IPS DF 4.7 (cell line): ENCODE data around the gene DPYSL5.

Source experiments
- DNase-seq: peaks from one replicate; pipeline ENCODE4 v3.0.0-alpha.2; 2013; ENCODE audit warnings: low spot score; ENCODE audit errors: extremely low read depth

Gene DPYSL5

DNA sequence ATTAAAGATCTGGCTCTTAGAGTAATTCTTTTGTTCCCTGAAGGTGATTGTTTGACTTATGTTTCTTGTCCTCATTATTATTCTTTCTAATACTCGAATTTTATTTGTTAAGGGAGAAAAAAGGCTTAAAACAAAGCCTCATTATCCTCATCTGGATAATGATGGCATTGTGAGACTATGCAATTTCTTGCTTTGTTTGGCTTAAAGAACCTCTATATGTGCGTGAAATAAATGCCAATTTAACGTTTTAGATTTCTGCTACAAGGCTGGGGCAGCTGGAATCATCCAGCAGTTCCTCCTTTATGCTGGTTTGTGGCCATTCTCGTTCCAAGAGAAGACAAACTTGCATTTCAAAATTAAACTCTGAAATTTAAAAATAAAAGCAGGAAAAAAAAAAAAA lies 4.9 kb upstream of the DPYSL5 start:
- no peak for DNase-seq

DNA sequence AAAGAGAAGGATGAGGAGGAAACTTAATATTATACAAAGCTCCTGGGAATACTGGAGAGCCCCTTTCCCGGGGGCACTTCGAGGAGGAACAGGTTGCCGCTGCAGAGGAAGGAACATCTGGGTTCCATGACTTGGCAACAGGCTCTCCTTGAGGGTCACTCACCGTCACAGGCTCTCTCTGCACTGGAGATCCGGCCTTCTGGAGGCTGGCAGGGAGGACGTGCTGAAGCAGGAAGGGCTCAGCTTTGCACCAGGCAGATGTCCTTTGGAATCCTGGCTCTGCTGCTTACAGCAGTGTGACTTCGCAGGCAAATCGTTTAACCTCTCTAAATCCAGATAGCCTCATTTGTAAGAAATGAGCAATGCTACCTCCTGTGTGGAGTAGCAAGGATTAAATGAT lies 2.9 kb upstream of the DPYSL5 start:
- DNase-seq: no peak

DNA sequence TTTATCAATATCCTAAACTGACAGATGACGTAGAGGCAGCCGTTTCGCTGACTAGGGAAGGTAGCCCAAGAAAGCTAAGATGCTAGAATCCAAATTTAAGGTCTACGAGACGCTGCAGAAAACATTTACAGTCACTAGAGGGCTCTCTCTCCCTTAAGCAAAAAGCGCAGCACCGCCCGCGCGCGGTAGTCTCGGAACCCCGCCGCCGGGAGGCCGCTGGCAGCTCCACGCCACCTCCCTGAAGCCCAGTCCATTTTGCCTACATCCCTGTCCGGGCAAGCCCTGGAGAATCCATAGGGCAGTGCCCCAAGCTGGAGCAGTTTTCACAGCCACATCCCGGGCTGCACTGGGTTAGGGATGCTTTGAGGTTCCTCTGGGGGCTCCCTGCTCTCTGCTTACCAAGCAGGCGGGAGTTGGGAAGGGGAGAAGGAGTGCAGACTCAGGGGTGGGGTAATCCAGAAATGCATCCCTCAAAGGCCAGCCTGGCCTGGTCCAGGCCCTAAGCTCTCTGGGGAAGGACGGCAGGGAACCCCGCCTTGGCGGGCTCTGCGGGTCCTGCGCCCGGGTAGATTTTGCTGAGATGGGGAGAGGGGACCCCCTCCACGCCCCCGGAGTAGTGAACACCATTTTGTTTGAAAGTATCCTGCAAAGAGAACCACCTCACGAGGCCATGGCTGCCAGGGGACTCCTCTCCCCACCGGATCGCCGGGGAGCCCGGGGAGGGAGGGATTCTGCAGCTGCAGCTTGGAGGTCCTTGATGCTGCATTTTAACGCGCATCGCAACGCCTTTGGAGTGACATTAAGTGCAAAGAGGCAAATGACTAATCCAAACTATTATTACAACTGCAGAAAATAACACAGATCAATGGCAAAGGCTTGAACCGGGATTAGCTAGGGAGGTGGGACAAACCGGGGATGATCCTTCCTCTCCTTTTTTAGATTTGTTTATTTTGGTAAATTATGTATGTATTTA lies 1.3 kb upstream of the DPYSL5 start:
- peak; percentile 69 for DNase-seq

DNA sequence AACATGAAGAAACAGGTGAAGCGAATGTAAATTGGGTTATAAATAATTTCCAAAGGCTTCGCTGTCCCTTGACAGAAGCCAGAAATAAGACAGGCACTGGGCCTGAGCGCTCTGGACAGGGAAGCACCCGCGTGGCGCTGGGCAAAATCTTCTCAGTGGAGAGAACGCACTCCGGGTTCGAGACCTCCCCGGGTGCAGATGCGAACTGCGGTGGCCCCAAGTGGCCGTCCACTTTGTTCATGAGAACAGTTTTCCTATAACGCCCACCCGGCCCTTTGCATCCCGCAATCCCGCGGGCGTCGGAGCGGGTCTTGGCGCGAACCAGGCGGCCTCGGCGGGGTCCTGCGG lies 651 bp upstream of the DPYSL5 start:
- DNase-seq: no peak

DNA sequence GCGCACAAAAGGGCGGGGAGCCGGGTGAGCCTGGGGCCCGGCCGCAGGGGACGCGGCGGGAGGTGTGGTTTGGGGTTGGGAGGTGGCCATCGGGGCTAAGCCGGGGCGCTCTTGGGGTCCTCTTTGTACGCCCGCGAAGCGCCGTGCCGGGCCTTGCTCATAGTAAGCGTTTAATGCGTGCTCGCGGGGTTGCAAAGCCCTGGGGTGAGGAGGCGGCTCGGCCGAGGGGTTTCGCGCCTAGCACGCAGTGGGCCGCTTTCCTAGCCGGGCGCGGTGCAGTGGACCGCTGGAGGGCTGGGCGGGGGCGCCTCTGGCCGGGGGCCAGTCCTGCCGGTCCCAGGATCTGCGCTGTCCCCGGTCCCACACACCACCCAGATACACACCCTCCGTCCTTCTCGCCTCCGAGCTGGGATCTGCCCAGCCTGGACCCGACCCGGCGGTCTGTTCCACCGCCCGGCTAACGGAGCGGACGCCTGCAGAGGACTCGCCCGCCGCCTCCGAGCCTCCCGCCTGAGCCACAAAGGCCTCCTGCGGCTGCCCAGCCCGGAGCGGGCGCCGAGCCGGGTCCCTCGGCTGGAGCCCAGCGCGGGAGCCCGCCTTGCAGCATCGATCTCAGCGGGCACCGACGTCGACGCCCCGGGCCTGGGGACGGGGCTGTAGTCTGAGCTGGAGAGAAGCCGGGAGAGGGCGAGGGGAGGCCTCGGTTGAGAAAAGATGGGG lies 564 bp downstream of the DPYSL5 start:
- no peak for DNase-seq

DNA sequence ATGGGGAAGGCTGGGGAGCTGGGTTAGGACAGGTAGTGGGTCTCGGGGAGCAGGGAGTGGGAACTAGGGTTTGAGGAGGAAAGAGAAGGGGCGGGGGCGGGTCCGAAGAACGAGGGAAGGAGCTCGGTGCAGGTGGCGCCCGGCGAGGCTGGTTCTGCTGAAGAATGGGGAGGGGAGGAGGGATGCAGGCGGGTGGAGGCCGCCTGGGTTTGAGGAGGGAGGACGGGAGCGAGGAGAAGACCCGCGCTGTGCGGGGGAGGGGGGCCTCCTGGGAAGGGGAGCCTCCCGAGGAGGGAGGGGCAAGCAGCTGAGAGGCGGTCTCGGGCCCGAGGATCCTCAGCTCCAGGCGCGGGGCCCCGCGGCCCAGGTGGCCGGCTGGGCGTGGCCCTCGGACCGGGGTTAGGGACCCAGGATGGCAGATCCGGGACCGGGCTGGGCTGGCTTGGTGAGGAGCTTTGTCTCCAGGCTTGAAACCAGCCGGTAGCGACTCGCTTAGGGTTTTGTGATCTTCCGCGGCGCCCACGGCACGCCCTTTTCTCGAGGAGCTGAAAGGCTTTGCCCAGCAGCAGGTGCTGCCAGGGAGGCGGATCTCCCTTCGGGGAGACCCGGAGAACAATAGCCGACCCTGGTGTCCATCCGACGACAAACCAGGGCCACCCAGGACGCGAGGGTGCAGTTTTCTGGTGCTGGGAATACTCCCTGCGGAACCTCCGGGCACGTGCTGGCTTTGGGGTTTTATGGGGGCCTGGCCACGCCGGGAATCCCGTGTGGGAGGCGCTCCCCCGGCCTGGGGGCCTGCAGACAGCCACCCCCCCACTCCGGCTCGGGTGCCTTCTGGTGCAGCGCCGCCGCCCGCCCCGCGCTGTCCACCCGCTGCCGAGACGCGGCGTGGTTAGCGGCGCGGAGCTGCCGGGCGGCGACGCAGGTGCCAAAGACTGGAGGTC lies 1.4 kb downstream of the DPYSL5 start:
- DNase-seq: no peak

DNA sequence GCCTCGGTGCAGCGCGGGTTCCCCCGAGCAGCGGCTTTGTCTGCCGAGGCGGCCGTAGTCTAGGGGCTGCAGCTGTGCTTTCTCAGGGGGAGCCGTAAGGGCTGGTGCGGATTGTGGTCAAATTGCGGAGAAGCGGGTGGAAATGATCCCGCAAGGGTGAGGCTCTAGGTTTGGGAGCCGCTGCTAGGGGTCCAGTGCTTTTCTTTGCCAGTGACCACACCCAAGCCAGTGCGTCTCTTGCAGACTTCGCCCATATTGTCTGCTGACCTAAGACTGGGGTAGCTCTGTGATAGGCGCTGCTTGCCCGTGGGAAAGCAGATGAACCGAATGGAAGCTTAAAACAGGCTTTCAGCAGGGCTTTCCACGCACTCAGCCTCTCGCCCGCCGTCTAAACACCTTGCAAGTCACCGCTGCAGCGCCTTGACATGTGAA lies 2.1 kb downstream of the DPYSL5 start:
- no peak for DNase-seq

DNA sequence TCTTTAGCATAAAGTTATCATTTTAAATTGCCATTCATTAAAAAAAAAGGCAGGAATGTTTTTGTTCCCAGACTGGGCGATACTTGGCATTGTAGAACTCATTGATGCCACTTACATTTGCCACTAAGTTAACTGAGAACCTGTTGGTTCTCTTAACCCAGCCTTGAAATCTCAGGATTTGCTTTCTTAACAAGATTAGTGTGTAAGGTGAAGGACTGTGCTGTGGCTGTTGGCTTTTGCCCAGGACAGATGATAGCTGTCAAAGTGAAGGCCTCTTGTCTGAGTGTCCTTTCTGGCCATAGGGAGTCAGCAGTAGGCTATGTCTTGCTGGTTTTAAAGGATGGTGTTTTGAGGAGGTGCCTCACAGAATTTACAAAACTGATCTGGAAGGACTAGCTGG lies 2.6 kb downstream of the DPYSL5 start:
- no peak for DNase-seq

DNA sequence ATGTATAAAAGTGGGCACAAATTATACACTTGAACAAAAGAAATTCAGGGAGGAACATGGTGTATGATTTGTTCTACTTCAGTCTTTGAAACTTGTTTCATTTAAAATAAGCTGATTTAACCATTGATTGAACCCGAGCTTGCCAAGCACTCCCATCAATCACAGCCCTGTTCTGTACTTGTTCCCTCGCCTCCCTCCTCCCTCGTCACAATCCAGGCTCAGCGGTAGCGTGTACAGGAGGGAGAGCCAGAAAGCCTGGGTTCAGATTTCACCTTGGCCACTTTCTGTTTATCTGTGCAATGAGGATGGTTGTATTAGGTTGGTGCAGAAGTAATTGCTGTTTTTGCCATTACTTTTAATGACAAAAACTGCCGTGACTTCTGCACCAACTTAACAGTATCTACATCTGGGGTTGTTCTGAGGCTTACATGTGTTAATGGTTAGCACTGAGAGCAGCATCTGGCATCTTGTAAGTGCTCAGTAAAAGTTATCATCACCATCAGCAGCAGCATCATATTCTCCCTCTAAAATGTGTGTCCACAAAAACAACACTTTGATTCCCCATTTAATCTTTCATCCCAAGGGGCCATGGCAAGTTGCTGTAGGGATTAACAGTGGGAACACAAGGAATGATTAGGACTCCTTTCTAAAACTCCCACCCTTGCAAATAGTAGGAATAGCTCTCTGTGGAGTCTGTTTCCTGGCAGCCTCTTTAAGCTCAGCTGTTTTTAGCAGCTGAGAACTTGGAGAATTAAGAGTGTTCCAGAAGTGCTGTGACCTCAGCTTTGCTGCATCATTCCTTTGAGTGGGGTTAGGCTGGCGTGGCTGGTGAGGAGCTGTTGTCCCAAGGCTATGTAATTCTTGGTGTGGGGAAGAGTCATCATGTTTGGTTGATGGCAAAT lies 4.7 kb downstream of the DPYSL5 start:
- DNase-seq: no peak

DNA sequence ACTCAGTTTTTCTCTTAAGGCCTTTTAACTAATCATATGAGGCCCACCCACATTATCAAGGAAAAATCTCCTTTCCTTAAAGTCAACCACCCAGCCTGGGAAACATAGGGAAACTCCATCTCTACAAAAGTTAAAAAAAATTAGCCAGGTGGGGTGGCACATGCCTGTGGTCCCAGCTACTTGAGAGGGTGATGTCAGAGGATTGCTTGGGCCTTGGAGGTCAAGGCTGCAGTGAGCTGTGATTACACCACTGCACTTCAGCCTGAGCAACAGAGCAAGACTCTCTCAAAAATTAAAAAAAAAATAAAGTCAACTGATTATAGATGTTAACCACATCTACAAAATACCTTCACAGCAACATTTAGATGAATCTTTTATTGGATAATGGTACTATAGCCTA lies 5.8 kb downstream of the DPYSL5 start:
- no peak for DNase-seq

DNA sequence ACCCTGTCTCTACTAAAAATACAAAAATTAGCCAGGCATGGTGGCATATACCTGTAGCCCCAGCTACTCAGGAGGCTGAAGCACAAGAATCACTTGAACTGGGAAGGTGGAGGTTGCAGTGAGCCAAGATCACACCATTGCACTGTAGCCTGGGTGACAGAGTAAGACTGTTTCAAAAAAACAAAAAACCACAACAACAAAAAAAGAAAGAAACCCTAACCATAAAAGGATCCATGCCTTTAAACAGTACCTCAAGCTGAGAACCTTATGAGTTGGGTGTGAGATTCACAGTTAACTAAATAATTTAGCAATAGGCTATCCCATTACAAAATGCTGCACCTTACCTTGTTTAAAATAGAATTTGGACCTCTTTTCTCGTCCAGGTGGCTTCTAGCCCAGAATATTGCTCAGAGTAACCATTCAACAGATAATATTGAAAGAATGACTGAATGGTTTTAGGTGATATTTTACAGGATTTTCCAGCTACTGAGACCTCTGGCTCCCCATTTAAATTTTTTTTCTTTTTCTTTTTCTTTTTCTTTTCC lies 6.4 kb downstream of the DPYSL5 start:
- no peak for DNase-seq

DNA sequence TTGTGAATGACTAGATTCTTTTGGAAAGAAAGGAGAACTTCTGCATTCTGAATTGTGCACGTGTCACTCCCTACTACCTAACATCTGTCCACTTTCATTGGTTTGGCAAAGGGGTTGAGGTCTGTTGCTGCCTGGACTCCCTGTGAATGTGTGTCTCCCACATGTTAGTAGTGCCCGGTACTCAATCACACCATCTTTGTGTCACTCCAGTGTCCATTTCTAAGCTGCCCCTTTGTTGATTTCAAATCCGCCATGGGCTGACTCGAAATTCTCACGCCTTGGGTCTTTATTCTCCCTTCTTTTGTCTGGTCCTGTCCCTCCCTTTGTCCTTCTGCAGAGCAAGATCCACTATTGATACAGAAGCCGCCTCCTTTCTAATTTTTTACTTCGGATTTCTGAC lies 7.5 kb downstream of the DPYSL5 start:
- DNase-seq: no peak

DNA sequence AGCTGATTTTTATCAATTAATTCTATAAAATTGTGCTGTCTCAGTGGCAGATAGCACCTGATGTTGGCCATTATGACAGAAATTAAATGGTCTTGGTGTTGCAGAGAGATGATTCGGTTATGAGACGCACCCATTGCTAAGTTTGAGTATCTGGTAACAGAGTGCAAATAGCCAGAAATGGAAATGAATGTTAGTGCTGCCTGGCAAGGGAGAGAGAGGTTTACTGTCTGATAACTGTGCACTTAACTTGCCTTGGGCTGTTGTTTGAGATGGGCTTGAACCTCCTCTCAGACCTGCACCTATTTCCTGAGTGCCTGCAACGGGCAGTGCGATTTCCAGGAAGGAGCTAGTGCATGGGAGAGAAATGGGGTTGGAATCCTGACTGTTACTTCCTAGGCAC lies 11.7 kb downstream of the DPYSL5 start:
- no peak for DNase-seq

DNA sequence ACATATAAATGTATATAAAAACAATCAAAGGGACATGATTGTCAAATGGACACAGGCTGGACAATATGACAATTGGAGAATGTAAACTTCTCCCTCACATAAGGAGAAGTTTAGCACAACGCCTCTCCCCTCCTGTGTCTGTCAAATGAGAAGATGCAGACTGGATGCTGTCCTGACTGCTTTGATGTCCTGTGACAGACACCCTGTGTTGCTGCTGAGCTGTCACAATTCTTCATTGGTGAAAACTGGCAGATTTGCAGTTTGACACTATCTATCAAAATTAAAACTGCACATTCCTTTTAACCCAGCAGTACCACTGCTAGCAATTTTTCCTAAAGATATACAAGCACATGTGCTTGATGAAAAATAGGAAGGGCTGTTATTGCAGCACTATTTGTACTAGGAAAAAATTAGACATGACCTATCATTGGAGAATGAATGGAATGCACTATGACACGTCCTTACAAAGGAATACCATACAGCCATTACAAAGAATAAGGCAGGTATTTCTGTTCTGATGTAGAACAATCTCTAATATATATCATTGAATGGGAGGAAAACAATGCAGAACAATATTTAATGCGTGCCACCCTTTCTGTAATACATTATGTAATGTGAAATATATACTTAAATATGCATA lies 12.4 kb downstream of the DPYSL5 start:
- no peak for DNase-seq

DNA sequence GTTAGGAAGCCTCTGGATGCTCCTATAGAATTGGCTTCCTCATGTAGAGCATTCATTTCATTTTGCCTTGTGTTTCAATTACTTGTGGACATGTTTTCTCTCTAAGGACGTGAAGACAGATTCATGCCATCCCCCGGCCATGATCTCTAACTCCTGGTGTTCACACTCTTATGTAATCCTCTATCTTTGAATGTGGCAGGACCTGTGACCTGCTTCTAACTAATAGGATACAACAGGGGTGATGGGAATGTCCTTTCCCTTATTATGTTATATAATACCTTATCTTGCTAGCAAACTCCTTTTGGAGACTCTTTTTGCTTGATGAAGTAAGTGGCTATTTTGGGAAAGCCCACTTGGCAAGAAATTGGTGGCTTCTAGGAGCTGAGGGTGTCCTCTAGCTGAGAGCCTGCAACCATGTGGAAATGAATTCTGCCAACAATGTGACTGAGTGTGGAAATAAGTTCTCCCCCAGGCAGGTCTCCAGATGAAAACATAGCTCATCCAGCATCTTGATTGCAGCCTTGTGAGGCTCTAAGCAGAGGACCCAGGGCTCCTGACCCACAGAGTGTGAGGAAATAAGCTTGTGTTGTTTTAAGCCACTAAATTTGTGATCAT lies 13.8 kb downstream of the DPYSL5 start:
- DNase-seq: no peak

DNA sequence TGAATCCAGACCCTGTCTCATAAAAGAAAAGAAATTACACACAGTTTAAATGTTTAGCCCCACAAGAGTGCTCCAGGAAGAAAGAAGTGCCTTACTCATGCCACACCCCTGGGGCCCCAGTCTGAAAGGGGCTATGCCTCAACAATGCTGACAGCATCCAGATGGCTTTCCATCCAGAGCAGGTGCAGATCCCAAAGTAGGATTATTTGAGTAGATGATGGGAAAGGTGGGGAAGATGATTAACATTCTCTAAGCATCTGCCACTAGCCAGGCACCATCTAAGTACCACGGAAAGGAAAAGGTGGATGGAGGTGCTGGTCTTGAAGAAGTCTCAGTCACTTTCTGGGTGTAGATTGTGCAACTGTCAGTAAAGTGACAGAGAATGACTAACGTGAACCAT lies 16.3 kb downstream of the DPYSL5 start:
- DNase-seq: no peak

DNA sequence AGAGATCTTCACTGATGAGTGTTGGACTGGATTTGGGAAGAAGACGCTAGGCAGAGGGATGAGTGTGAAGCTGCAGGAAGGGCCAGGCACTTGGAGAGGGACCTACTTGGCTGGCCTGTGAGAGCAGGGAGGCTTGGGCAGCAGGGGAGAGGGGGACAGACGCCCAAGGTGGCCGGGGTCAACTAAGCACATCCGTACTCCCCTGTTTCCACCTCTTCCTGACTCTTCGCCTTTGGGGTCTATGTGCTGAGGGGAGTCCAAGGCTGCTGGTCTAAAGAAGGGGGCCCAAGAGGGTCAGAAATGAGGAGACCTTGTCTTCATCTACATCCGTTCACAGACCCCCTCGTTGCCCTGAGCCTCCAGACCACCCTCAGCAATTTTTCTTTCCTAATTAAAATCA lies 16.7 kb downstream of the DPYSL5 start:
- no peak for DNase-seq

DNA sequence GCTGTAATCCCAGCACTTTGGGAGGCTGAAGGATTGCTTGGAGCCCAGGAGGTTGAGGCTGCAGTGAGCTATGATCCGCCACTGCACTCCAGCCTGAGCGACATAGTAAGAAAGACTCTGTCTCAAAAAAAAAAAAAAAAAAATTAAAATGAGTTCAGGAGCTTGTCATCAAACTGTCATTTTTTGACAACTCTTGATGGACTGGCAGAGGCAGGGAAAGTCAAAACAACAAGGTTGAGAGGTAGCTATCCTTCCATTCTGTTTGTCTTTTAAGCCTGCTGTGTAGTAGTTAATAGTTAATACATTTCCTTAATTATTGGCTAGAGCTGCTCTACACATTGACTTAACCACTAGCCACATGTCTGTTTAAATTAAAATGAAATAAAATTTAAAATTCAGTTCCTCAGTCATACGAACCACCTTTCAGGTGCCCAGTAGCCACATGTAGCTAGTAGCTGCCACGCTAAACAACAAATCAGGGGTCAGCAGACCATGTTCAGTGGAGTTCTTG lies 22.7 kb downstream of the DPYSL5 start:
- no peak for DNase-seq

DNA sequence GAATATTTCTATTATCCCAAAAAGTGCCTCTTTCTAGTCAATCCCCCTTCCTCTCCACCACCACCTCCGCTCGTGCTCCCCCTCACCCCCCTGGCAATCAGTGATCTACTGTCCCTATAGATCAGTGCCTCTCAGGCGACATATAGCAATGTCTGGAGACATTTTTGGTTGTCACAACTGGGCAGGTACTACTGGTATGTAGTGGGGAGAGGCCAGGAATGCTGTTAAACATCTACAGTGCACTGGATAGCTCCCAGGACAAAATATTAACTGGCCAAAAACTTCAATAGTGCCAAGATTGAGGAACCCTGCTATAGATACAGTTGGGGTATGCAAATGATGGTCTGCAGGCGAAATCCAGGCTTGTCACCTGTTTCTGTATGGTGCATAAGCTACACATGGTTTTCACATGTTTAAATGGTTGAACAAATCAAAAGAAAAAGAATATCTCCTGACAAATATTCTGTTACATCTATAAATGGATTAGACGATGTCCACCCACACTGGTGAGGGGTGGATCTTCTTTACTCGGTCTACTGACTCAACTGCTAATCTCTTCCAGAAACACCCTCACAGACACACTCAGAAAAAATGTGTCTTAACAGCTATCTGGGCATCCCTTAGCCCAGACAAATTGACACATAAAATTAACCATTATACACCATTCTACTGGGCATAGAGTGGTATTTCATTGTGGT lies 25.5 kb downstream of the DPYSL5 start:
- DNase-seq: no peak
